GM19328 (cell line): ENCODE measurements around the gene GATD1.

Experiments used
- ATAC-seq: cut with Tn5 transposase; IDR thresholded peaks from one replicate; pipeline ENCODE4 v1.9.1; 2021; ENCODE audit warnings: mild to moderate bottlenecking, moderate library complexity; ENCODE audit not compliant: unreplicated experiment

The GATD1 gene

DNA sequence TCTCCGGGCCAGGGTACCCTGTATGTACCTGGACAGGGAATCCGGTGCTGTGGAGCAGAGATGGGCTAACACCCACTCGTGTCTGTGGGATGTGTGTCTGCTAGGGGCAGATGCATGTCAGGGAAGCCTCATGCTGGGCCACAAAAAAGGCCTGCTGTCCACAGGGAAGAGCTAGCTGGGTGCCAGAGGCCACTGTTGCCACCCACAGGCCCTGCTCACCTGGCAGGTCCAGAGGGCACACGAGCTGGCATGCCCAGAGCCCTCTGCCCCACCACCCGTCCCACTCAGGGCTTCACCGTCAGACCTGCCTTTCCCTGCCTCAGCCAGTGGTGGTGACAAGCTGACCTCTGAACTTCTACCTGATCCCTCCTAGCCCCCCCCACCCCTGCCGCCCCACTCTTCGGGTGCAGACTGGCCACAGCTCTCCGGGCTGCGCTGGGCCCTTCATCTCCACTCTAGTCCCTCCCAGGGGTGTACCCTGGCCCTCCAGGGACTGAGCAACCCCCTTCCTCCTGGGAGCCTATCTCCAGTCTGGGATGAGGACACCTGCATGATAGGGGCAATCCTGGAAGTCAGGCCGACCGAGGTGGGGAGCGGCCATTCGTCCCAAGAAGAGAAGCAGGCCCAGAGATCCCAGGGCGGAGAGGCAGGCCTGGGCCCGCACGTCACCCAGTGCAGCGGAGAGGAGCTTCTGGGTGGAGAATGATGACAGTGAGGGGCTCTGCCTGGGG is 19.4 kb upstream of the GATD1 start:
- ATAC-seq: no peak

- ATAC-seq: no peak
These were observed 18.6 kb upstream of the GATD1 start for GRCh38 chr11:795634-796564.

DNA sequence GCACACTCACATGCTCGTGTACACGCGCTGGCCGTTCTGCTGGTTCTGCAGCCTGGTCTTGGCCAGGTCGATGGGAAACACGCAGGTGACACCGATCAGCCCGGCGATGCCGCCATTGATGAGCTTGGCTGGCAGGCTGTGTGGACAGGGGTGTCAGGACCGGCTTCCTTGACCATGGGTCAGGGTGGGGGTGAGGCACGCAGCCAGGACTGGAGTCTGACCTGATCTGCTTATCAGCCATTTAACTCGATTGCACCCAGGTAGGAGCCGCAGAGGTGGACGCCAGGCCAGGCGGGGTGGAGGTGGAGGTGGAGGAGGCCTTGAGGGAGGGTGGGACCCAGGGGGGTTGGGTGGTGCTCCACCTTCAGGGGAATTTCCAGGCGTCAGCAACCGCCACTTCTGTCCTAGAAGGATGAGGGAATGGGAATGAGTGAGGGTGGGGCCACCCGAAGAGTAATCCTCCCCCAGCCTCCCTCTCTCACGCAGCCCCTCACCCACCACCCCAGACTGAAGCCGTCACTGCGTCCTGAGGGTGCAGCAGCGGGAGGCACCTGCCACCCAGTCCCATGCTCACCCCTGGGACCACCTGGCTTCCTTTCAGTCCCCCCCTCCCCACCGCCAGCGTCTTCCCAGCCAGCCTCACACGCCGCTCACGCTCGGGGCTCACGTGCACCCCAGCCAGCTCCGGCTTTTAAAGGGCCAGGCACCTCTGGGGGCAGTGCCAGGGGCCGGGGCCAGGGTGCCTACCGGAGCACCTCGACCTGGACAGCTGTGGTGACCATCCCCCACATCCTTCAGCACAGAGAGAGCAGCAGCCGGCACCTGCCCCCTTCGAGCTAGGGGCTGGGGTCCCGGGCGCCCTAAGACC is 17.7 kb upstream of the GATD1 start:
- no peak for ATAC-seq

DNA sequence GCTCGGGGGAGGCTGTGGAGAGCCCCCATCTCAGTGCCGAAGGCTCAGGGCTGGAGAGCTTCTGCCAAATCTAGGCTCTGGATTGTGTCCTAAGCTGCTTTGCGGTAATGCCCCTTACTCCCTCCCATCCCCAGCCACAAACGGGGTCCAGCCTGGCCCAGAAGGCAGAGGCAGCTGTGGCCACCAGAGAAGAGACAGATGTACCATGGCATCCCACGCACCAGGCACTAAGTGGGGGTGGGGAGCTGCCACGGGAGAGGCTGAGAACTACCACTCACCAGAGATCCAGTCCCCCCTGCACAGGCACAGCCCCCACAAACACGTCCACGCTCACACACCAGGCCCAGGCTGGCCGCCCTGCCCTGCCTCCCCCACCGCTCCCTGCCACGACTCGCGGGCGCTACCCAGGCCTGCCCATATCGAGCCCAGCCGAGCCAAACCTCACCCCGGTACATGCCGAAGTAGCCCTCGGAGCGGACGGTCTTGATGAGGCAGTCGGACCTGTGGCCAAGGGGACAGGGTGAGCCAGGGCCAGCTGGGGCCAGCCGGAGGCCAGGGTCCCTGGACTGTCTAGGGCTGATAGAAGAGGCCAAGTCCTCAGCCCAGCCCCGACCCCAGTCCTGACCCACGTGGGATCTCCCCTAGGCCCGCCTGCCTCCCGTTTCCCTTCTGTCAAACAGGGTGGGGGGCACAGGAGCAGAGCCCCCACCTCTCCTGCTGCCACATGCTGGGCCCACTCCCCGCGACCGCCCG is 16.9 kb upstream of the GATD1 start:
- ATAC-seq: no peak

DNA sequence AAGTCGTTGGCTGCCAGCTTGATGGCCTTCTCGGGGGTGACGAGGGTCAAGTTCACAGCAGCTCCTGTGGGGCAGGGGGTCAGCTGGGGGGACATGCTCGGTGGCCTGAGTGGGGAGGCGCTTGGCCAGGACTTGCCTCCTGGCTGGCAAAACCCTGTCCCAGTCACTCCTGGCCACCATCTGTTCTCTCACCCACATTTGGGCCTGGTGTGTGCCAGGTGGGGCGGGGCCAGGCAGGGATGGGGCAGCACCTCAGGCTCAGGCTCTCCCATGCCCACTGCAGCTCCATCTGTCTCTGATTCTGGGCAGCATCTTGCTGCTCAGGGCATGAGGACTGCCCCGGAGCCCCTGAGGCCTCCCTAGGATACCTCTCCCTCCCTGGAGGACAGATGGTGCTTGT is 16.3 kb upstream of the GATD1 start:
- no peak for ATAC-seq

- ATAC-seq: no peak
These were observed 15.6 kb upstream of the GATD1 start for GRCh38 chr11:792873-793272.

GRCh38 chr11:792535-792821 is 15.2 kb upstream of the GATD1 start:
- no peak for ATAC-seq

GRCh38 chr11:791658-792534 is 14.6 kb upstream of the GATD1 start:
- ATAC-seq: no peak

GRCh38 chr11:790721-791564 is 13.7 kb upstream of the GATD1 start:
- no peak for ATAC-seq

DNA sequence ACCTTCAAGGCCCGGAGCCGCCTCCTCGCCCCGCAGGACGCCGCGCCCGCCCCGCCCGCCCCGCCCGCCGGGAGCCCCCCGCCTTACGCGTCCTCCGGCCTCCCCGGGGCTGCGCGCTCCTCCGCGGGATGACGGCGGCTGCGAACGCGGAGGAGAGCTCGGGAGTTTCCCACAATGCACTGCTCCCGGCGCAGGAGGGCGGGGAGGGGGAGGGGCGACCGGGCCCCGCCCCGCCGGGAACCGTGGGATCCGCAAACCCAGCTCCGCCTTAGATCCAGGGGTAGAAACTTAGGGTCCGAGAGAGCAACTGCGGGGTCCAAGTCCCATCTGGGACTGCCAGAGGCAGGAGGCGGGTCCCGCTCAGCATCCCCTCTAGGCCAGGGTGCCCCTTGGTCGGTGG is 12.7 kb upstream of the GATD1 start, which contains the start of gene CEND1:
Gene CEND1 (minus strand): TSS at position 148 of the 400 bp plus-strand sequence. CDS start 1,514 bp downstream, outside the sequence.
- no peak for ATAC-seq

DNA sequence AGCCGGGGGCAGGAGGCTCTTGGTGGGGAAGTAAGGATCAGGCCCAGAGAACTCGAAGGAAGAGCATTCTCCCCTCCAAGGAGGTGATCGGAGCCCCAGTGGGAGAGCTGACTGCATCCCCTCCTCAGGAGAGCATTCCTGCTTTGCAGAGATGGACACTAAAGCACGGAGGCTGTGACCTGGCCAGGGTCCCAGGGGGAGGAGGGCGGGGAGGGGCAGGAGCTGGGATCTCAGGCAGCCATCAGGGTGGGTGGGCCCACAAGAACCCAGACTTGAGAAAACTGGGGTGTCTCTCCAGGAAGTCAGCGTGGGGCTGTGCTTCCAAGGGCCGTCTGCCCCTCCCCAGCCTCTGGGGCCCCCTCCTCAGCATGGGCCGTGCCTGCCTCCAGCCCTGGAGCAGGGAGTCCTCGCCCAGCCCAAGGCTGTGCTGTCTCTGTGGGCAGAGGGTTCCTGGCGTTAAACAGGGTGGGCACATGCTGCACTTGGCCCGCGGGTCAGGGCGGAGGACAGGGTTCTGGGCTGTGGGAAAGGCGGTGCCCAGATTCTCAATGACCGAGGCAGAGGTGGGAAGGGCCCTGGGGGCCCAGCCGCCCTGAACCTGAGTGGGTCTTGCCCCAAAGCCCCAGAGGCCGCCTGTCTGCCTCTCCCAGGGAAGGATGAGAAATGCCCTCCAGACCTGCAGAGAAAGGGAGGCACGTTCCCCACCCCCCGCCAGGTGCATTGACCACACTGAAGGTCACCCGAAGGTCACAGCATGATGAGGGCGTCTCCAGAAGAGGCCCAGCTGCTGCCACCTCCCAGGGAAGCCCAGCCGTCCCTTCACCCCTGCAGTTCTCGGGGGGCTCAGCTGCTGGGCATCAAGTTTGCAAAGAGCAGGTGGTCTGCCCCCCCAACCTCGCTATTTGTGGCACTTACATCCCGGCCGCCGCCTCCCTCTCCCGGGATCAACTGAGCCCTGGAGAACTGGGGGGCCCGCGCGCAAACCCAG is 12.0 kb upstream of the GATD1 start:
- no peak for ATAC-seq

DNA sequence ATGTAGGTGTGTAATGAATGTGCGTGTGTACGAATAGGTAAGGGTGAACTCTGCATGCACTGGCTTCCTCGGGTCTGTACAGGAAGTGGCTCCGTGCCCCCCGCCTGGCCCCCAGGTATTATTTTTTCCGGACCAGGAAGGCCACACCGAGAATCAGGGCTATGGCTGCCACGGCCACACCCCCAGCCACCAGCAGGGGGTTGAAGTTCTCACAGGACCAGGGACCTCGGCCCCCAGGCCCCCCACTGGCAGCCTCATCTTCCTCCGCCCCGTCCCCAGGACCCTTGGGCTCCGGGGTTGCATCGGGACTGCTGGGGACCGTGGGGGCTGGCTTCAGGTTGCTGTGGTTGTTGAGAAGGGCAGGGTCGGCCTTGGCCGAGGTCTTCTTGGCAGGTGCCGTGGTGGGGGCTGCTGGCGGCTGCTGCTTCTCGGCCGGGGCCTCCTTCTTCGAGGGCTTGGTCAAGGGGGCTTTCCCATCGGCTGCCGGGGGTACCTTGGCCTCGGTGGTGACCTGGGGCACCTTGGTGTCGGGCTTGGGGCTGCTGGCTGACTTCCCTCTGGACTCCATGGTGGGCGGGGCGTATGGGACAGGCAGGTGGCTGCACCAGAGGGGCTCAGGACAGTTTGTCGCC is 10.8 kb upstream of the GATD1 start:
- ATAC-seq: no peak

DNA sequence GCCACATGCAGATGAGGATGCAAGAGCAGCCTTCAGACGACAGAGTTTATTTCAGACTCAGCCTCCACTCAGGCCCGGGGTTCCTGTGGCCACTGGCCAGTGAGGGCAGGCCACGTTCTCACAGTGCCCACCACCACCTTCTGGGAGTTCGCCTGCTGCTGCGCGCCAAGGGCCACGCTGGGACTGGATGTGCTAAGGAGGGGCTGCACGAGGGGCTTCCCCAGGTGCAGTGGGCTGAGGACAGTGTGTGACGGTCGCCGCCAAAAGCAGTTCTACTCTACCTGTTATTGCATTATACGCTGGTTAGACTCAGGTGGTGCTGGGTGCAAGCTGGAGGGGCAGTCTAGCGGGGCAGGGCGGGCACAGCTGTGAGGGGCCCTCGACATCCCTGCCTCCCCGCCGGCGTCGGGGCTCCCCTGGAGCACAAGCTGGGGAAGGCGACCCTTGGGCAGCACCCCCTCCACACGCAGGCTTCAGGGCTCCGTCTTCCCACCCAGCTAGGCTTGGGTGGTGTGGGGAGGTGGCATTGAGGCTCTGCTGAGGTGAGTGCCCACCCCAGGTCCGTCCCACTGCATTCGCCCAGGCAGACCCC is 9.9 kb upstream of the GATD1 start:
- no peak for ATAC-seq

- no peak for ATAC-seq
These were observed 9.2 kb upstream of the GATD1 start for GRCh38 chr11:786235-787083.

DNA sequence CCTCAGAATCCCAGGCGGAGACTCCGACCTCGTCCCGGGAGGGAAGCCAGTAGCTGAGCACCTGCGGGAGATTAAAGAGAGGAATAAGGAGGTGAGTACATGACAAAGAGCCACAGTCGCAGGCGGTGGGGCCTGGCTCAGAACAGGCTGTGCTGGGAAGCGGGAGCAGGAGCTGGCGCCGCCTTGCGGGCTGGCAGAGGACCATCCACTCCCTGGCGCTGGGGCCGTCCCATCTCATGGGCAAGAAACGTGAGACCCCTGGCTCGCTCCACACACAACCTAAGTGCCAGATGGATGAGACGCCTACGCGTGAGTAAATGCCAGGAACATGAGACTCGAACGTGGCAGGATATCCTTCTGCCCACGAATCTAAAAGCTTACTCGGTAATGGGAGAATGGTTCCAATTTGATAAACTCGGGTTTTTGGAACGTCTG is 6.3 kb upstream of the GATD1 start:
- no peak for ATAC-seq
